Mesenteric fat pad (tissue), 1 donor: ENCODE data around the gene DNAH6. TPM values are rescaled to one million over a fixed set of nuclear protein-coding genes. Genes with fewer than 3 reads are reported as not detected.

Source experiments
- DNase-seq: peaks from one replicate; pipeline ENCODE4 v3.0.0-alpha.2; 2020; ENCODE audit warnings: low spot score
- total RNA-seq: library from RNA; stranded (reverse); fragmentation: NEBNext Ultra II Directional; extraction: Animal tissue kit (Norgen Biotek cat#: 25700); gene quantifications from one replicate; pipeline ENCODE4 v1.2.1, GENCODE V29; 2021
- donor health status: DM: yes; HTN: yes; CAD: no.

DNAH6 gene
- total RNA-seq, 1 donor from 2014 or later, result 0.77 TPM

DNA sequence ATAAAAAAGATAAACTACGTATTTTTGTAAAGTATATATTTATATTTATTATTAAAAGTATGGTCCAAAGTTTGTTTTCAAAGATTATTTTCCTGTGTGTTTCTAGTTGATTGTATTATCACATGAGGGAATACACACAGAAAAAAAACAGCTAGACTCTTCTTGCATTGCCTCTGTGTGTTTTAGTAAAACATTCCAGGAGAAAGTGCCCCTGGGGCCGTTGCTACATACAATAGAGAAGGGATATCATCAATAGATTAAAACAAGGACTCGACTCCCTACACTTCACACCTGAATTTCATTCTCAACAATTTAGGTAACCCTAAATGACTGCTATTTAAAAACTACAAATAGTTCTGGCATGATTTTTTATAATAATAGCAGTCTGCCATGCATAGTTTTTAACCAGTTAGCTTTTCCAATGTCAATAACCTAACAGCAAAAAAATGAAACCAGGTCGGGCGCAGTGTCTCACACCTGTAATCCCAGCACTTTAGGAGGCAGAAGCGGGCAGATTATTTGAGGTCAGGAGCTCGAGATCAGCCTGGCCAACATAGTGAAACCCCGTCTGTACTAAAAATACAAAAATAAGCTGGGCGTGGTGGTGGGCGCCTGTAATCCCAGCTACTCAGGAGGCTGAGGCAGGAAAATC is 171.3 kb downstream of the DNAH6 start:
- no peak for DNase-seq

DNA sequence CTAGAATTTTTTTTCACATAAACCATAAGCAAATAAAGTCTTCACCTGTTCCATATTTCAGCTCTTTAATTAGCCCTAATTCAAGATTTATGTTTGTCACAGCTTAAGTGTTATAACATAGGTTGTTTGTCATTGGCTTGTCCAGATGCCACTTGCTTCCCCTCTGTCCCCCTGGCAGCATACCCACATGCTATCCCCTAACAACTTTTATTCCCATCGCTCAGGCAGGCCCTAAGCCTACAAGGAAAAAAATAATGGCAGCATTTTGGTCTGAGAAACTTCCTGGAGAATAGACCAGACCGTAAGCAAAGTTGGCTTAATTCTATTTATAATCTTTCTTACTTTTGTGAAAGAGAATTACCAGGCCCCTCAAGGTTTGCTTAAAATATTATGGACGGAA is 173.9 kb downstream of the DNAH6 start:
- DNase-seq, result no peak

DNA sequence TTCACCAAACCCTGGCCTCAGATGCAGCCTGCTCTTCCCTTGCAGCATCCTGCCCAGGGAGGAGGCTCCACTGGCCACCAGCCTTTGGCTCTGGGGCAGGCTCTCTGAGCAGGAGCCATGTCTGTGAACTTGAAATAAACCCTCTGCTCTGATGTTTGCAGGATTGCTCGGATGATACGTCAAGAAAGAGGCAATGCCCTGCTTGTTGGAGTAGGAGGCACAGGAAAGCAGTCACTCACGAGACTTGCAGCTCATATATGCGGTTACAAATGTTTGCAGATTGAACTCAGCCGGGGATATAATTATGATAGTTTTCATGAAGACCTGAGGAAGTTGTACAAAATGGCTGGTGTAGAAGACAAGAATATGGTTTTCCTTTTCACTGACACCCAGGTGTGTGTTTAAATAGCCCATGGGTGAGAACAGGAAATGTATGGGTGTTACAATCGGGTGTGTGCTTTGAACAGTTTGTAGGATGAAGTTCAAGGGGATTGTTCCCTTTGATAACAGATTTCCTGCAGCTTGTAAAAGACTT is 177.9 kb downstream of the DNAH6 start:
- DNase-seq, result no peak

GRCh38 chr2:84697895-84698294 is 181.6 kb downstream of the DNAH6 start:
- DNase-seq, result no peak

DNA sequence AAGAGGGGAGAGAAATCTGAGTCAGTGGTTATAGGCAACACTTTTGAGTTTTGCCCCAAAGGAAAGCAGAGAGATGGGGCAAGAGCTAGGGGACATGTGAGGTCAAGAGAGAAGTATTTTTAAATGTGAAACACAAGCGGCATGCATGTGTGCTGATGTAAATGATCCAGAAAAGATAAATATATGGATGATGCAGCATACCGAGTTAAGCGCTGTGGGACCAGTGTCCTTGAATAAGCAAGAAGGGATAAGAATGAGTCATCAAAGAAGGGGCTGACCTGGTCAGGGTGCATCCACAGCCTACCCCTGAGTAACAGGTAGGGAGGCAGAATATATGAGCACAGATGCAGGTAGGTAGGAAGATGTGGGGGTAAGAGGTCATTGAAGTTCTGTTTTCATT is 183.7 kb downstream of the DNAH6 start:
- DNase-seq, result no peak

GRCh38 chr2:84701880-84702279 is 185.6 kb downstream of the DNAH6 start:
- no peak for DNase-seq

DNA sequence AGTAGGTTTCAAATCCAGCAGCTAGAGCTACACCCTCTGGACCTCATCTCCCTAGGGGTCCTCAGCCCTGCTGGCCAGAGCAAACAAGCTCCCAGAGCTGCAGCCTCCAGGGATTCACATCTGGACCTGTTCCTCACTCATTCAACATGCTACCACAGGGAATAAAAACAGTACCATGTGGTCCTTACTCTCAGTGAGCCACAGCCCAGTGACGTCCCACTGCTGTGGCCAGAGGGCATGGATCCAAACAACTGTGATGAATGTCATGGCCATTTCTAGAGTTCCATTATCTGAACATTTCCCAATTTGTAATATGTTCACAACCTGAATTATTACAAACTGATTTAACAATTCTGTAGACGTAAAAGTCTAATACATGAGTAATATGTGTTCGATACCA is 186.6 kb downstream of the DNAH6 start:
- DNase-seq, result no peak

DNA sequence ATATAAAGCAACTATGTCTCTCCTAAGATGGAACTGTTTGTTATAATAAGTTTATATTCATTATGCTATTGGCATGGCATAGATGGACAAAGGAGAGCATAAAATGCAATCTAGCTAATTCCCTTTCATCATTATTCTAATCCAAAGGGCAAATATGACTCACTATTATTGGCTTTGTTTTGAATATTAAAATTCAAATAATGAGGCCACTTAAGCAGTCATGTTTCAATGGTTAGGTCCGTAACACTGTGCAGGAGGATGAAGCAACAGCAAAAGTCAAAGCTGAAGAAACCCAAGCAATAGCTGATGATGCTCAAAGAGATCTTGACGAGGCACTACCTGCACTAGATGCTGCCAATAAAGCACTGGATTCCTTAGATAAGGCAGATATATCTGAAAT is 187.5 kb downstream of the DNAH6 start:
- DNase-seq, result no peak

GRCh38 chr2:84704505-84705244 is 188.4 kb downstream of the DNAH6 start:
- DNase-seq, result no peak

DNA sequence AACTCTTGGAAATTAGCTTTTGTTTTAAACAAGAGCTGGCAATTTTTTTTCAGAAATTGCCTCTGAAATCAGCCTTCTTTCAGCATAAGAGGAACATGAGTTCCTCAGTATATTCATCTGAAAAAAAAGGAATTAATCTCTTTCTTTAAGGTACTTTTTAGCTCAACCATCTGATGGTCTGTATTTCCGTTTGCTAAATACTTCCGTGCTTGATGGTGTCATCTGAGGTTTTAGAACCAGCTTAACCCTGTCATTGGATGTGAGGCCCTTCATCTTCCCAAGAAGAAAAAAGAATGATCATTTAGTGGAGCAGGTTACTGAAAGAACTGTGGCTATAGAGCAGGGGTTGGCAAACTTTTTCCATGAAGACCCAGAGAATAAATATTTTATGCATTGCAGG is 189.6 kb downstream of the DNAH6 start:
- no peak for DNase-seq

DNA sequence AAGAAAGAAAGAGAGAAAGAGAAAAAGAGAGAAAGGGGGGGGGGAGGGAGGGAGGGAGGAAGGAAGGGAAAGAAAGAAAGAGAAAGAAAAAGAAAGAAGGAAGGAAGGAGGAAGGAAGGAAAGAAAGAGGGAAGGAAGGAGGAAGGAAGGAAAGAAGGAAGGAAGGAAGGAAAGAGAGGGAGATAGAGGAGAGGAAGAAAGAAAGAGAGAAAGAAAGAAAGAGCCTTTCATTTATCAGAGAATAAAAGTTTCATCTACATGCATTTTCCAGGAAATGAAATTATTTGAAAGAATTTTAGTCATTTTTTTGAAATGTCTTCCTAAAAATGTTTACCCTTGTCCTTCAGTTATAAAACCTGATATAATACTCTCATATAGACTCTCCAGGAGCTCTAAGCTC is 192.1 kb downstream of the DNAH6 start:
- no peak for DNase-seq

DNA sequence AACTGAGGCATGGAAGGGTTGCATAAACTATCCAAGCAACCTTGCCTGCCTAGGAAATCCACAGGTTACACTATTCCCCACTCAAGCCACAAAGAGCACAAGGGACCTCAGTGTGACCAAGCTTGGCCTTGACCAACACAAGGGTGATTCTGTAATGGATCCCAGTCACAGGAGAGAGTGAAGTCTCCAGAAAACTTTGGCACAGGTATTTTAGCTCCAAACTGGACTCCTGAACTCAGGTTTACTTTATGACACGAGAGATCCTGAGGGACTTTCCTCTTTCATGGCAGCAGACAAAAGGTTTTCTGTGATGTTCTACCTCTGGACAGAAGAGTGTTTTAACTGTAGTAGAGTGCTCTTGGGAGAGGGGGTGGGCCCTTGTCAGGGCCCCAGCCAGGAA is 195.4 kb downstream of the DNAH6 start:
- DNase-seq, result no peak

DNA sequence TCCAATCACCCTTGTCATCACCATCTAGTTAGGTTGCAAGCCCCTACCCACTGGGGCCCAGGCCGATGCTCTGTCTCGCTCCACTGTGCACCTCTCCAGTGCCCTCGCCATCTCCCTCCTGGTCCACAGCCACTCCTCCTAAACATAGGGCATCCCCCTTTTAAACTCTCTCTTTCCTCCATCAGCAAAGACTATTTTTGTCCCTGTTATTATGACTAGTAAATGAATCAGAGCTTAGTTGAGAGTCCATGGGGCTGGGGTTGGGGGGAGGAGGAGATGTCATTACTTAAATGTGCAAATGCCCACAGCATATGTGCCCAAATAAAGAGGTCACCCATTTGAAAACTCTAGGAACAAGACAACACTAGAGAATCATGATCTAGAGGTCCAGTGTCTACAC is 197.1 kb downstream of the DNAH6 start:
- DNase-seq, result no peak

- DNase-seq, result no peak
Observed at GRCh38 chr2:84716564-84716963, 200.3 kb downstream of the DNAH6 start.

DNA sequence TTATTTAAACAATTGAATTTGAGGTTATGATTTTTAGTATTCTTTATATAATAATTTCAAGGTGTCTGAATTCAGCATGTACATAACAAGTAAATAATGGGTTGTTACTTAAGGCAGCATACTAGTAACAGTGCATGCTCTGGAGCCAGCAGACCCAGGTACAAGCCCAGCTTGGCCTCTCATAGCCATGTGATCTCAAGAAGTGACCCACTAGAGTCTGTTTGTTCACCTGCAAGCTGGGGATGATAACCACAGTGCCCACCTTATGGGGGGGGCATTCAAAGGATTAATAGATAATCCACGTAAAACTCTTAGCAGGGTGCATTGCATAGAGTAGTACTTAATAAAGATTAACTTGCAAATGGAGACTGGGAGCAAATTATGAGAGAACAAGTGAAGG is 201.0 kb downstream of the DNAH6 start:
- DNase-seq, result no peak

GRCh38 chr2:84719434-84719833 is 203.1 kb downstream of the DNAH6 start:
- no peak for DNase-seq

DNA sequence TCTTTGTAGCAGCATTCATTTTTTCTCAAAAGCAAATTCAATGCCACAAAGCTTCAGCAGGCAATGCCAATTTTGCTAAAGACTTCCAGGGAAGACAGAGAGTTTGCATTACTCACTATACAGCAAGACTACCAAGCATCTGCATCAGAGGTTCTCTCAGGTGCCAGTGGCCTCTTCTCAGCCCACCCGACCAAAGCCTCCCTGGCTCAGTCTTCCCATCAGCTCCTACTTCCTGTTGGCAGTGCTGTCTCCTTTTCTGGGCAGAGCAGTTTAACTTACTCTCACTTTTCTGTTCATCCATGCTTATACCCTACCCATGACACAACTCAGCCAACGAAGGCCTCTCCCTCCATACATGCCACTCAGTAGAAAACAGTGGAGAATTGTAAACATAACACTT is 207.5 kb downstream of the DNAH6 start:
- no peak for DNase-seq

- DNase-seq, result no peak
Observed at GRCh38 chr2:84725717-84726116, 209.4 kb downstream of the DNAH6 start.

DNA sequence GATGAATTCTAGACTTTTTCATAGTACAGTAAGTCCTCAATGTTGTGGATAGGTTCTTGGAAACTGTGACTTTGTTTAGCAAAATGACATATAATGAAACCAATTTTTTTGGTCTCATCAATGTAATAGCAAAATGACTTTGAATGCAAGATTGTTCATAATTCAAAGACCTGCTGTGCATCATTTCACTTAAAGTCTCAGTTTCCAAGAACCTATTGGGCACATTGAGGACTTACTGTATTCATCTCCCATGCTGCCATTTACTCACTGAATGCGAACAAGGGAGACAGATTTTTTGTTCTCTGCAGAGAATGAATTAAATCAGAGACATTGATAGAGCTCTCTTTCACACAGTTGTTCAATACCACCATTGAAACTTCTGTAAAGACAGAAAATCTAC is 211.0 kb downstream of the DNAH6 start:
- DNase-seq, result no peak

DNA sequence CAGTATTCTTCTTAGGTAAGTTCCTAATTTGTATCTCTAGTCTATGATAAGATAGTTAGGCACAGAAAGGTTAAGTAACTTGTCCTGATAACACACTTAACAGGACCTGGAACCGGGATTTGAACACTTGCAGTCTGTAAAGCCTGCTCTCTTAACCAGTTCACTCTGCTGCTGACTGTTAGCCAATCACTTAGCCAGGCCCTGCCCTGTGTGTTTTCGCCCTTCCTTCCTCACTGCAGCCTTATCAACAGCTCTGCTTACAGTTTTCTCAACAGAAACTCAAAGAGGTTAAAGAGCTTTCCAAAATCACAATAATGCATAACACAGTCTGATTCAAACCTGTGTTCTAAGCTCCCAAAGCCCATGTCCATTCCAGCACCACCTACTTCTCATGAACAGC is 212.9 kb downstream of the DNAH6 start:
- no peak for DNase-seq

DNA sequence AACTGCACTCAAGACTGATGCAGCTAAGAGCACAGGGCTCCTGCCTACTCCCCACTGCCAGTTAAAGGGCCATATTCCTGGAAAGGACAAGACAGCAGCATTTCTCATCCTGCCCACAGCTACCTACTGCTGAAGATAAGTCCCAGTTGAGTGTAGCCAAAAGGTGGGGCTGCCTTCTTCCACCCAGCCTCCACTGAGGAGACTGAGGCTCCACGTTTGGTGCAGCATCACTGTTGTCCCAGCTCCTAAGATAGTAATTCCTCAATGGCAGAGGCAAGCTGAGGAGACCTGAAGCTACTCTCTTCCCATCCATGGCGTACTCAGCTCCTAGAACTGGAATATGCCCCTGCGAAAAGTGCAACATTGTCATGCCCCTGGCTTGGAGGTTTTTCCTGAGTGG is 214.9 kb downstream of the DNAH6 start:
- no peak for DNase-seq

GRCh38 chr2:84732897-84733778 is 216.8 kb downstream of the DNAH6 start:
- DNase-seq, result no peak
